Mammary epithelial cell (primary cell): Measurements from ENCODE around the gene CCNYL1.
A peak's percentile ranks its signal among the peaks of the same experiment; 100 is the strongest.

Experiments used
- CTCF ChIP-seq, 2 donors: IDR thresholded peaks in 1 of 2; conservative IDR thresholded peaks in 1 of 2; 2 replicates each; pipeline ENCODE4 v1.5.1; 2011 to 2012; ENCODE audit warnings: inconsistent platforms in 2 of 2, low read length in 2 of 2, mild to moderate bottlenecking in 2 of 2, control low read depth in 1 of 2, low read depth in 1 of 2; ENCODE audit not compliant: insufficient read depth in 1 of 2; ENCODE audit errors: extremely low read depth in 1 of 2
- EZH2 ChIP-seq: IDR thresholded peaks from 2 replicates; pipeline ENCODE4 v1.6.1; 2012; ENCODE audit warnings: low read length, inconsistent platforms, borderline replicate concordance

GRCh38 chr2:207746131-207746530 lies 34.7 kb downstream of the CCNYL1 start:
- TF ChIP-seq CTCF (conservative IDR thresholded peaks at IDR 0.05 in 1 of 2, IDR thresholded peaks at IDR 0.05 in 1 of 2; ENCODE audit: extremely low read depth in 1 of 2, insufficient read depth in 1 of 2, low read depth in 1 of 2, low read length in 2 of 2) (peak; percentile 86 to 93), EZH2 (no peak)
